HepG2 (cell line): Measurements from ENCODE around the gene KDM1B. TPM values are rescaled to one million over a fixed set of nuclear protein-coding genes. Genes with fewer than 3 reads are reported as not detected.
A peak's percentile ranks its signal among the peaks of the same experiment; 100 is the strongest.

Source experiments
- AHR ChIP-seq: IDR thresholded peaks from 2 replicates; pipeline ENCODE4 v1.6.1; 2018; ENCODE audit warnings: missing genetic modification reagents, missing compliant biosample characterization
- ARNTL ChIP-seq: sonication (generic); formaldehyde crosslinking; IDR thresholded peaks from 2 replicates; pipeline ENCODE4 v1.4.0; 2020; ENCODE audit warnings: mild to moderate bottlenecking, missing genetic modification reagents
- FLYWCH1 ChIP-seq: sonication (generic); formaldehyde crosslinking; IDR thresholded peaks from 2 replicates; pipeline ENCODE4 v1.8.1; 2023; ENCODE audit warnings: mild to moderate bottlenecking, missing genetic modification reagents
- GZF1 ChIP-seq: sonication (generic); formaldehyde crosslinking; IDR thresholded peaks from 2 replicates; pipeline ENCODE4 v1.5.1; 2020; ENCODE audit warnings: mild to moderate bottlenecking, missing genetic modification reagents
- HIVEP1 ChIP-seq: sonication (generic); formaldehyde crosslinking; IDR thresholded peaks from 2 replicates; pipeline ENCODE4 v1.4.0; 2020; ENCODE audit warnings: mild to moderate bottlenecking, missing genetic modification reagents
- HMGXB3 ChIP-seq: sonication (generic); formaldehyde crosslinking; IDR thresholded peaks from 2 replicates; pipeline ENCODE4 v1.4.0; 2020; ENCODE audit warnings: missing genetic modification reagents, borderline replicate concordance
- NONO ChIP-seq, 2 experiments: fragments of 450-650 bp in 1 of 2; sonication (generic) in 1 of 2; formaldehyde crosslinking in 1 of 2; IDR thresholded peaks in 1 of 2; conservative IDR thresholded peaks in 1 of 2; 2 replicates each; pipeline versions ENCODE4 v1.6.1 to v1.8.0; 2017 to 2022; ENCODE audit warnings: mild to moderate bottlenecking in 1 of 2, missing genetic modification reagents in 1 of 2, moderate library complexity in 1 of 2
- PHF21A ChIP-seq: sonication (generic); formaldehyde crosslinking; IDR thresholded peaks from 2 replicates; pipeline ENCODE4 v1.5.0; 2020; ENCODE audit warnings: mild to moderate bottlenecking, missing genetic modification reagents
- SNAPC2 ChIP-seq: sonication (generic); formaldehyde crosslinking; IDR thresholded peaks from 2 replicates; pipeline ENCODE4 v1.8.1; 2022; ENCODE audit warnings: mild to moderate bottlenecking, missing genetic modification reagents
- ZFP91 ChIP-seq: sonication (generic); formaldehyde crosslinking; IDR thresholded peaks from 2 replicates; pipeline ENCODE4 v1.9.0; 2022; ENCODE audit warnings: missing genetic modification reagents, mild to moderate bottlenecking, borderline replicate concordance
- ZNF460 ChIP-seq: sonication (generic); formaldehyde crosslinking; IDR thresholded peaks from 2 replicates; pipeline ENCODE4 v1.5.1; 2020; ENCODE audit warnings: missing genetic modification reagents, mild to moderate bottlenecking, borderline replicate concordance
- ZNF567 ChIP-seq: sonication (generic); formaldehyde crosslinking; IDR thresholded peaks from 2 replicates; pipeline ENCODE4 v1.8.1; 2023; ENCODE audit warnings: mild to moderate bottlenecking, missing genetic modification reagents, borderline replicate concordance
- polyA plus RNA-seq, 8 experiments: library from polyadenylated mRNA; depleted of rRNA in 3 of 8; stranded (reverse) in 7 of 8; unstranded in 1 of 8; fragments of >200 nt; fragmentation: Illumina TruSeq in 4 of 8; extraction: Trizol in 4 of 8; gene quantifications; 2 replicates each; pipeline versions ENCODE4 v1.2.1 to v1.2.3, GENCODE V29; 2011 to 2016; ENCODE audit warnings: low read depth in 4 of 8, missing spikeins in 1 of 8, mixed read lengths in 1 of 8; ENCODE audit not compliant: insufficient read depth in 1 of 8
- total RNA-seq, 5 experiments: library from RNA; depleted of rRNA; stranded (reverse); fragments of >200 nt; fragmentation: Illumina TruSeq; extraction: Trizol; gene quantifications; 2 replicates each; pipeline ENCODE4 v1.2.3, GENCODE V29; 2016; ENCODE audit warnings: low read depth in 1 of 5
- TF ChIP-seq, protein P1 (sequence below): sonication (generic); formaldehyde crosslinking; IDR thresholded peaks from 2 replicates; pipeline ENCODE4 v1.4.0; 2020; ENCODE audit warnings: mild to moderate bottlenecking, missing genetic modification reagents, borderline replicate concordance

Gene KDM1B
- total and polyA plus RNA-seq, 2 of the 13 experiments (the other 11 are each of a cell fraction or from before 2014, with no cell fraction given) = 9.8 to 13.2 TPM

DNA sequence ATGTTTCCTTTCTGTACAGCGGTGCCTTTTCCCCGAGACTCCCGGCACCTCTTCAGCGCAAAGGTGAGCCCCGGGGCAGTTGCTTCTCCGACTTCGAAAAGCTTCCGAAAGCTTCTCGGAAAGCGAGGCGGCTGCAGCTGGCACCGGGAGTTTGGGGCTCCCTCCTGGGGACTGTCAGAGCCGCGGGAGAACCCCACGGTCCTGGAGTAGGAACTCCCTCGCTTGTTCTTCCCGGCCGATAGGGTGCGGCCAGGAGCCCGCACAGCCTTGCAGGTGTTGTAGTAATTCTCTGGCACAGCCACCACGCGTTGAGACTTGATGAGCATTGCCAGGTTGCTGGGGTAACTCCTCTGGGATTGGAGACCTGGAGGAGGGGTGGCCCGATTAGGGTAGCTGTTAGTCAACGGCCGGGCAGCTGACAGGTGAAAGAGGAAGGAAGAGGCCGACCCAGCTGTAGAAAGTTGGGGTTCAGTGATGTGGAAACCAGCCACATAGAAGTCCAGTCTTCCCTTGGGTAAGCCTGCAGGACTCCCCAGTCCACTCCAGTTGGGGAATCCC, 721 bp downstream of the KDM1B start (continued):
- TF ChIP-seq, protein P1, sequence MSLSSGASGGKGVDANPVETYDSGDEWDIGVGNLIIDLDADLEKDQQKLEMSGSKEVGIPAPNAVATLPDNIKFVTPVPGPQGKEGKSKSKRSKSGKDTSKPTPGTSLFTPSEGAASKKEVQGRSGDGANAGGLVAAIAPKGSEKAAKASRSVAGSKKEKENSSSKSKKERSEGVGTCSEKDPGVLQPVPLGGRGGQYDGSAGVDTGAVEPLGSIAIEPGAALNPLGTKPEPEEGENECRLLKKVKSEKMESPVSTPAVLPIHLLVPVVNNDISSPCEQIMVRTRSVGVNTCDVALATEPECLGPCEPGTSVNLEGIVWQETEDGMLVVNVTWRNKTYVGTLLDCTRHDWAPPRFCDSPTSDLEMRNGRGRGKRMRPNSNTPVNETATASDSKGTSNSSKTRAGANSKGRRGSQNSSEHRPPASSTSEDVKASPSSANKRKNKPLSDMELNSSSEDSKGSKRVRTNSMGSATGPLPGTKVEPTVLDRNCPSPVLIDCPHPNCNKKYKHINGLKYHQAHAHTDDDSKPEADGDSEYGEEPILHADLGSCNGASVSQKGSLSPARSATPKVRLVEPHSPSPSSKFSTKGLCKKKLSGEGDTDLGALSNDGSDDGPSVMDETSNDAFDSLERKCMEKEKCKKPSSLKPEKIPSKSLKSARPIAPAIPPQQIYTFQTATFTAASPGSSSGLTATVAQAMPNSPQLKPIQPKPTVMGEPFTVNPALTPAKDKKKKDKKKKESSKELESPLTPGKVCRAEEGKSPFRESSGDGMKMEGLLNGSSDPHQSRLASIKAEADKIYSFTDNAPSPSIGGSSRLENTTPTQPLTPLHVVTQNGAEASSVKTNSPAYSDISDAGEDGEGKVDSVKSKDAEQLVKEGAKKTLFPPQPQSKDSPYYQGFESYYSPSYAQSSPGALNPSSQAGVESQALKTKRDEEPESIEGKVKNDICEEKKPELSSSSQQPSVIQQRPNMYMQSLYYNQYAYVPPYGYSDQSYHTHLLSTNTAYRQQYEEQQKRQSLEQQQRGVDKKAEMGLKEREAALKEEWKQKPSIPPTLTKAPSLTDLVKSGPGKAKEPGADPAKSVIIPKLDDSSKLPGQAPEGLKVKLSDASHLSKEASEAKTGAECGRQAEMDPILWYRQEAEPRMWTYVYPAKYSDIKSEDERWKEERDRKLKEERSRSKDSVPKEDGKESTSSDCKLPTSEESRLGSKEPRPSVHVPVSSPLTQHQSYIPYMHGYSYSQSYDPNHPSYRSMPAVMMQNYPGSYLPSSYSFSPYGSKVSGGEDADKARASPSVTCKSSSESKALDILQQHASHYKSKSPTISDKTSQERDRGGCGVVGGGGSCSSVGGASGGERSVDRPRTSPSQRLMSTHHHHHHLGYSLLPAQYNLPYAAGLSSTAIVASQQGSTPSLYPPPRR = peak; percentile 32; the same call in 1 of the 2 replicates
- TF ChIP-seq ARNTL (CRISPR knock-in tag) = 0 out of 2 replicates have a peak, but pooled peaks have one; percentile 9
- TF ChIP-seq SNAPC2 (CRISPR knock-in tag) = peak; percentile 64; the same call in 1 of the 2 replicates
- TF ChIP-seq AHR (CRISPR knock-in tag) = no peak
- TF ChIP-seq GZF1 = no peak
- no peak for TF ChIP-seq FLYWCH1
- 0 out of 2 replicates have a peak, but pooled peaks have one; percentile 90 for TF ChIP-seq ZNF567 (CRISPR knock-in tag)
- TF ChIP-seq ZFP91 (CRISPR knock-in tag) = peak; percentile 81; the same call in 1 of the 2 replicates
- no peak for TF ChIP-seq NONO (IDR thresholded peaks at IDR 0.05)
- no peak for TF ChIP-seq NONO (CRISPR knock-in tag; conservative IDR thresholded peaks at IDR 0.05)
- TF ChIP-seq HMGXB3 (CRISPR knock-in tag) = no peak; the same call in 1 of the 2 replicates
- TF ChIP-seq ZNF460 (CRISPR knock-in tag) = no peak
- 0 out of 2 replicates have a peak, but pooled peaks have one; percentile 46 for TF ChIP-seq HIVEP1 (CRISPR knock-in tag)
- TF ChIP-seq PHF21A (CRISPR knock-in tag) = no peak
